GM23338 (cell line): ENCODE results near the gene NAALADL2.

Experiments used
- CREB1 ChIP-seq: fragments of 250-450 bp; sonication (Bioruptor Pico); IDR thresholded peaks from 2 replicates; pipeline ENCODE4 v1.5.0; 2020; ENCODE audit warnings: low read depth, mild to moderate bottlenecking, moderate library complexity
- CTCF ChIP-seq, 2 experiments: fragments of 200-600 bp in 1 of 2; sonication (generic) in 1 of 2; conservative IDR thresholded peaks; 2 replicates each; pipeline versions ENCODE4 v1.5.1 to v1.6.1; 2016 to 2017; ENCODE audit warnings: antibody characterized with exemption in 2 of 2, low read depth in 2 of 2, mild to moderate bottlenecking in 2 of 2, moderate library complexity in 1 of 2
- ETS1 ChIP-seq: IDR thresholded peaks from 2 replicates; pipeline ENCODE4 v1.6.1; 2016; ENCODE audit warnings: antibody characterized with exemption
- EZH2 ChIP-seq: fragments of 200-600 bp; sonication (generic); IDR thresholded peaks from one replicate; pipeline ENCODE4 v1.8.0; 2017; ENCODE audit warnings: antibody characterized with exemption, mild to moderate bottlenecking, low read depth; ENCODE audit not compliant: unreplicated experiment
- EZH2phosphoT487 ChIP-seq: fragments of 200-600 bp; sonication (generic); IDR thresholded peaks from one replicate; pipeline ENCODE4 v1.8.1; 2018; ENCODE audit warnings: antibody characterized with exemption; ENCODE audit not compliant: unreplicated experiment
- JUNB ChIP-seq: IDR thresholded peaks from one replicate; pipeline ENCODE4 v1.6.1; 2016; ENCODE audit warnings: antibody characterized with exemption; ENCODE audit not compliant: unreplicated experiment
- POLR2AphosphoS5 ChIP-seq: IDR thresholded peaks from 2 replicates; pipeline ENCODE4 v1.6.1; 2016; ENCODE audit warnings: antibody characterized with exemption, low read depth
- REST ChIP-seq: IDR thresholded peaks from one replicate; pipeline ENCODE4 v1.6.1; 2018; ENCODE audit warnings: antibody characterized with exemption; ENCODE audit not compliant: unreplicated experiment
- STAT1 ChIP-seq: IDR thresholded peaks from one replicate; pipeline ENCODE4 v1.6.1; 2016; ENCODE audit warnings: antibody characterized with exemption; ENCODE audit not compliant: unreplicated experiment
- ZNF331 ChIP-seq: fragments of 250-450 bp; sonication (Bioruptor Pico); IDR thresholded peaks from 2 replicates; pipeline ENCODE4 v1.5.0; 2020; ENCODE audit warnings: low read depth, mild to moderate bottlenecking, moderate library complexity

GRCh38 chr3:174960898-174961297, 101.8 kb downstream of the NAALADL2 start:
- TF ChIP-seq CTCF (conservative IDR thresholded peaks at IDR 0.05; ENCODE audit: low read depth in 2 of 2) (no peak), JUNB (no peak), ETS1 (no peak), EZH2 (no peak), ZNF331 (CRISPR knock-in tag) (no peak), REST (no peak), POLR2AphosphoS5 (no peak), STAT1 (no peak), CREB1 (CRISPR knock-in tag) (no peak), EZH2phosphoT487 (no peak)
